Left renal cortex interstitium (tissue), 4 donors: ENCODE data around the gene ATP8B1. TPM values are rescaled to one million over a fixed set of nuclear protein-coding genes. Genes with fewer than 3 reads are reported as not detected.

Experiments used
- DNase-seq, 4 donors: peaks; one replicate each; pipeline ENCODE4 v3.0.0-alpha.2; 2013; ENCODE audit warnings: low read depth in 4 of 4, low spot score in 2 of 4, missing footprints in 1 of 4
- polyA plus RNA-seq, 4 donors: library from polyadenylated mRNA; unstranded; fragments of 120-200 nt; gene quantifications; one replicate each; pipeline ENCODE4 v1.2.1, GENCODE V29; 2013; ENCODE audit not compliant: insufficient read length in 4 of 4

Gene ATP8B1
- polyA plus RNA-seq, 4 donors = 24.1 to 29.4 (median 26.5) TPM

- DNase-seq = no peak
Observed at GRCh38 chr18:57794951-57795728, 8.0 kb downstream of the ATP8B1 start.

DNA sequence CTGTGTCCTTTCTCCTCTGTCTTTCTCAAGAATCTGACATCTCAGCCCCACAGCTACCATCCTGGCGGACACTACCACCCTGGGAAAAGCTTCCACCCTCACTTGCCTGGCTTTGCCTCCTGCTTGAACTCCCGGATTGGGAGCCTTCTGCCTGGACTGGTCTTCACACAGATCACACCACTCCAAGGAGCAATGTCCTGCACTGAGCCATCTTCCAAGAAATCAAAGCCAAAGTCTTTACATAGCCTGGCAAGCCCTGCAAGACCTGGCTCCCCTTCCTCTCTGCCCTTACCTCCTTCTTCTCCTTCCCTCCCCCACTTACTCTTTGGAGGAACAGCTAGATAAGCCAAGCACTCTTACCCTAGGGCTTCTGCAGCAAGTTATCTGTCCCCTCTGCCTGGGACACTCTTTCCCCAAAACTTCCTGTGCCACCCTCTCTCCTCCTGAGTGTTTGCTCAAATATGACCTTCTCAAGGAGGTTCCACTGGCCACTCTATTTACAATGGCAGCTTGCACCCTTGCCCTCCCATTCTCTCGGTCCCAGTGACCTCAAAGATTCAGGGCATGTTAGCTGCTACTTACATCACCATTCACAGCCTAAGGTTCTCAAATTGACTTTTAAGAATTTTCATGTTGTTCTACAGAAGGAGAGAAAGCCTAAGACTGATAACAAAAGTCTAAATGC is 9.7 kb downstream of the ATP8B1 start:
- no peak for DNase-seq

- DNase-seq = no peak
Observed at GRCh38 chr18:57792631-57793301, 10.3 kb downstream of the ATP8B1 start.

- no peak for DNase-seq
Observed at GRCh38 chr18:57791911-57792310, 11.2 kb downstream of the ATP8B1 start.

DNA sequence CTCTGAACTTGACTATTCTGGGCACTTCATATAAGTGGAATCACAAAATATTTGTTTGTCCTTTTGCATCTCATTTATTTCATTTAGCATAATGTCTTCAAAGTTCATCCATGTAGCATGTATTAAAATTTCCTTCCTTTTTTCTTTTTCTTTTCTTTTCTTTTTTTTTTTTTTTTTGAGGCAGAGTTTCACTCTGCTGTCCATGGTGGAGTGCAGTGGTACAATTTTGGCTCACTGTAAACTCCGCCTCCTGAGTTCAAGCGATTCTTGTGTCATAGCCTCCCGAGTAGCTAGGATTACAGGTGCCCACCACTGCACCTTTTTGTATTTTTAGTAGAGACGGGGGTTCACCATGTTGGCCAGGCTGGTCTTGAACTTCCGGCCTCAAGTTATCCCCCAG is 11.9 kb downstream of the ATP8B1 start:
- DNase-seq = no peak

- no peak for DNase-seq
Observed at GRCh38 chr18:57790316-57790715, 12.8 kb downstream of the ATP8B1 start.

DNA sequence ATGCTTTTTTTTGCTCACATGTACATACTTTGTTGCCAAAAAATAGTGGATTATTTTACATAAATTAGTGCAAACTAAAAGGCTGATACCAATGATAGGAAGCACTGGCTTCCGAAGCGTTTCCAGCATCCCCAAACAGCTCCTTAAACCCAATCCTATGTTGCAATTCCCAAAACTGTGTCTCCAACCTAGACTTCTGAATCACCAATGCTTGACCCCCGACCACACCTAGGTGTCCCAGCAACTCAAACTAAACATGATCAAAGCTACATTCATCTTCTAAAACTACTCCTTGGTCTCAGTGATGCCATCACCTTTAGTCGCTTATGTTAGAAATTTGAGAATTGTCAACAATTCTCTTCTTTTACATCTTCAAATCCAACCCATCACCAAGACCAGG is 13.4 kb downstream of the ATP8B1 start:
- DNase-seq = no peak

DNA sequence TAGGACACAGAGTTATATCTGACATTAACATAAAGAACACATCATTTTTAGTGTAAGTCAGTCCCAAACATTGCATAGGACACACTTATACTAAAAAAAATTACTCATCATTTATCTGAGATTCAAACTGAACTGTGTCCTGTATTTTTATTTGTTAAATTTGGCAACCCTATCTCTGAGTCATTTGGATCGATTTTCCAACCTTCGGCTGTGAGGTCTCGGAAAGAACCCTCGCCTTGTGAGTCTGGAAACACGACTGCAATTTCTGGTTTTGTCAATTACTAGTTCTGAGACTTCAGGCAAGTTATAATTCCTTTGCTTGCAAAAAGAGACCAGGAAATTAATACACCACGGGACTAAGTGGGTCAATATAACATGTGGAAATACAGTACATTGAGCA is 14.0 kb downstream of the ATP8B1 start:
- DNase-seq = no peak

- no peak for DNase-seq
Observed at GRCh38 chr18:57787068-57787685, 15.9 kb downstream of the ATP8B1 start.

DNA sequence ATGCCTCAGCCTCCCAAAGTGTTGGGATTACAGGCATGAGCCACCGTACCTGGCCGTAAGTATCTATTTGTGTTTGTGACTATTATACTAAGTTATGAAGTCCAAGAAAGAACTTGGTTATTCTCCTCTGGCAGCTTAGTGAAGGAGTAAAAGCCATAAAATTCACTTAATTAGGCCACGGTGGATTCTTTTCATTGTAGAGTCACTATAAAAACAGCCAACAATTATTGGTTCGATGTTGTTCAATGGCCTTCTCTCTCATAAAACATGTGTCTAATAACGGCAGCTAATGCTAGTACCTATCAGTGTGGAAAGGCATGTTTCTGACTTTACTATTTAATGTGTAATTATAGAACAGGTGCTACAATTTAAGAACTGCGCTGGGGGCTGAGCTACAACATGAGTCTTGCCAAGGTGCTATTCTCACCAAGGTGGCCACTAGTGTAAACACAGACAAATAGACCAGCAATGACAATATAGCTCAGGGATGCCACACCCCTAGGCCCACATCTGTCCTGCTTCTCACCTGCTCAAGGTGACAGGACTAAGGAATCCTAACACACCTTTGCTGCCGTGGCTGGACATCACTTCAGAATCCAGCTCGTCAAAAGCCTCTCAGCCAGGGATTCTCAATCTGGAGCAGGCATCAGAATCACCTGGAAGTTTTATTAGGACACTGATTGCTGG is 17.2 kb downstream of the ATP8B1 start:
- no peak for DNase-seq

- no peak for DNase-seq
Observed at GRCh38 chr18:57784801-57785114, 18.4 kb downstream of the ATP8B1 start.

DNA sequence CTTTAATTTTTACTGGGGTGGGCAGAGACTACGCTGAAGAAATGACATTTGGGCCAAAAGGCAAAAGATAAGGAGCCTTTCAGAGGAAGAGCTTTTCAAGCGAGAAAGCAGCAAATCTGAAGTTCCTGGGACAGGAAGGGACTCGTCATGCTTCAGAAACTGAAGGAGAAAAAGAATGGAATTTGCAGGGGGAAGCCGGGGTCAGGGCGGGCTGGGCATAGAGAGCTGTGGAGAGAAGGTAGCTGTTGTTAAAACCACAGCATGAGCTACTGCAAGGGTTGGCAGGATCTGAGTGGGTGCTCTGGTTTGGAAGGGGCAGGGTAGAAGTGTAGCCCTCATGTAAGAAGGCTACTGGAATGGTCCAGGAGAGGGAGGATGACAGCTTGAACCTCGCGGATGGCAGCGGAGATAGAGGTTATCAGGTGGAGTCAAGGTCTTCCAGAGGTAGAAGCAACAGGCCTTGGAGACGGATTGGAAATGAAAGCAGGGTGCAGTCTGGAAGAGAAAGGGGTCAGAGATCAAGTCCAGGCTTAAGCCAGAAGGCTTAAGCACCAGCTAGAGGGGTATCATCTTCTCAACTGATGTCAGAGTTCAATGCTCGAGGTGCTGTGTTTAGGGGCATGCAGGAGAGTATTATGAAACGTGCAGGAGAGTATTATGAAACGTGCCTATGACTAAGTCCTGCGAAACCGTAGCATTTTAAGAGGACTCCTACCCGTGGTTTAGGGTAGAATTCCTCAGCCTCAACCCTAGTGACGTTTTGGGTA is 18.9 kb downstream of the ATP8B1 start:
- DNase-seq = no peak

GRCh38 chr18:57782049-57782448 is 21.1 kb downstream of the ATP8B1 start:
- DNase-seq = no peak

DNA sequence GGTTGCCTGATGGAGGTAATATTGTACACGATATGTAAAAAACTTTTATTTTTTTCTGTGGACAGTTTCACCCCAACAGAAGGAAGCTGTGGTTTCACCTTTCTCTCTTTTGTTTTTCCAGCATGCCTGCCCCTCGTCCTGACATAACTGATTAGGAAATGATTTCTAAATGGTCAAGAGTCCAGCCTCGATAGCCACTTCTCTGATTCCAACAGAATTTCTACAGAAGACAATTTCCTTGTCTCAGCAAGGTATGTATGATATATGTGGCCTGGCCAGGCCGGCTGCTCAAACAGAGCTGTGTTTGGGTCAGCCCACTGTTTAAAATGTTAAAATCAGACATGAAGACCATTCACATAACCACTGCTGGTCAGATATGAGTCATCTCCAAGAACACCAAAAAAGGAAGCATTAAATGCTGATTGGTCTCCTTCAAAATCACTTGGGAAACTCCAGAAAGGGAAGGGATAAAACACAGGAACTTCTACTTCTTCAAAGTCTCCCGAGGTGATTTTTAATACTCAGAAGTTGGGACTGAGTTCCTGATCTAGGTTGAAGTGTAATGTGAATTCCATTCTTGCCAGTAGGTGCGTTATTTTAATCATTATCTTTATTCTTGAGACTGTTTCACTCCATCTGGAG is 22.3 kb downstream of the ATP8B1 start:
- no peak for DNase-seq

DNA sequence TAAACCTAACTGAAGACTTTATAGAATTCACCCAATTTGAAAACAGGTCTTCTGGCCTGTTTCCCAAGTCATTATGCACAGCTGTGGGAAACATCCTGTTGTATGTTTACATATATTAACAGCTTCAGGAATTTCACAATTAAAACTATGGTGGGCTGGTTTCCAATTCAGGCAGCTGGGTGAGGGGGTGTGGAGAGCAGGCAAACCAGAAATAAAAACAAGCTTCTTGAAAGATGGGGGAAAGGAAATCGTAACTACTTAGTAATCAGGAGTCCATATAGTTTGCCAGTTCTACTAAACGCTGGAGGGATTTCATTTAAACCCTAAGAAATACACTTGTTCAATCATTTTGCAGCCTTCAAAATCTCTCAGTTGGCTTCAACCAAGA is 22.8 kb downstream of the ATP8B1 start:
- no peak for DNase-seq

GRCh38 chr18:57776767-57777166 is 26.3 kb downstream of the ATP8B1 start:
- no peak for DNase-seq

GRCh38 chr18:57776354-57776753 is 26.8 kb downstream of the ATP8B1 start:
- no peak for DNase-seq

DNA sequence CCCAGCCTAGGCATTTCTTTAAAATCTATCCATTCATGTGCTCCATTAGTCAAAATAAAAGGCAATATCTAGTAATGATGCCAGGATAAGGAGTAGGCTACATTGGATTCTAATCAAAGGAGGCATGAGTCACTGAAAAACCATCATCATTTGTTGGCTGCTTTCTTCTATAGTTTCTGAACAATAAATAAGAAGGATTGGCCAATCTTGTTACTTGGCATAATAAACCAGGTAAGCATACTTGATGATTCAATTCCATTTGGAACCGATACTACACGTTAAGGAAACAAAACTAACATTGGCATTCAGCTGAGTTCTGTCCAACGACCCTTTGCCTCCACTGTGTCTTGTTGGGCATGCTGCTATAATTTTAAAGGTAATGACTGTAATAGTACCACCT is 27.2 kb downstream of the ATP8B1 start:
- no peak for DNase-seq

- no peak for DNase-seq
Observed at GRCh38 chr18:57772387-57772799, 30.7 kb downstream of the ATP8B1 start.

- DNase-seq = no peak
Observed at GRCh38 chr18:57771626-57772025, 31.5 kb downstream of the ATP8B1 start.
